ENCODE measurements around the gene SCD. TPM values are rescaled to one million over a fixed set of nuclear protein-coding genes. Genes with fewer than 3 reads are reported as not detected.

Gene SCD
- total and polyA plus RNA-seq, 9 of the 15 experiments (the other 6 are each of a cell fraction or from before 2014, with no cell fraction given), result 114 to 486 (median 188) TPM

DNA sequence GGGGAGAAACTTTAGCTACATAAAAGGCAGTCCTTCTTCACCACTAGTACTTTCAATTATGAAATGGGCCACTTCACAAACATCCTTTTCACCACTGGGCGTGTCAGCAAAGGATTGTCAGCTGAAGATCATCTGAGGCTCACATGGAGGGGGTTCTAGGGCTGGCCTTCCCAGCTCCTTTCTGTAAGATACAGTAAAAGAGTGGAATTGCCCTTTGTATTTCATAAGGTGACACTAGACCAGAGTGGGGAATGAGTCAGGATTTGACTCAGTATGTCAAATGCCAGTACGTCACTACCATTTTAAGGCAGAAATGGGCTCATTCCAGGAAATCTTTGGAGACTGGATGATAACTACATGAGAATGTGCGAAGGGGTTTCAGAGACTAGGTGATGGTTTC is 39.3 kb upstream of the SCD start:
- CTCF ChIA-PET (ENCODE audit: low intra/inter-chr PET ratio), result no interaction called here
- intact Hi-C loops (cut with micrococcal nuclease) (no loop called here), in situ Hi-C loops (cut with MboI) (no loop called here)
- H3K9me3 ChIP-seq (replicated peaks; ENCODE audit: control insufficient read depth, insufficient read depth, low read depth, low read length), result no peaks in the 10 kb centered on the region
- FAIRE-seq (no peak), DNase-seq (ENCODE audit: extremely low read depth in 1 of 4, low spot score in 3 of 4) (no peak), ATAC-seq (no peak)
- no peak overlapping the region for H3K4me3 ChIP-seq
- POLR2A ChIA-PET, result no interaction called here
- H3K27ac ChIP-seq (ENCODE audit: extremely low read depth, low read depth, low read length), result no peak overlapping the region
- no TSS peak for BruUV-seq (replicated peaks)
- no peaks in the 10 kb centered on the region for H4K20me1 ChIP-seq (replicated peaks; ENCODE audit: control insufficient read depth, insufficient read depth, low read length)
- 6% methylated on average over 3 of the region's 3 CpGs for WGBS (ENCODE audit: insufficient coverage, low coverage, missing lambda C conversion rate)
- H3K4me2 ChIP-seq (ENCODE audit: insufficient read depth, low read length), result no peak overlapping the region
- H2AFZ ChIP-seq (ENCODE audit: low read depth, low read length), result no peak overlapping the region
- H3K36me3 ChIP-seq (ENCODE audit: control insufficient read depth, insufficient read depth, low read length), result no peaks in the 10 kb centered on the region
- H3K27me3 ChIP-seq (ENCODE audit: control insufficient read depth in 2 of 2, insufficient read depth in 2 of 2, low read length in 2 of 2), result peaks cover 13 to 18% of the 10 kb centered on the region in 2 experiments; a peak in 4 of 5 replicates
- TF ChIP-seq FOSL1 (tag; conservative IDR thresholded peaks at IDR 0.05), result peak; percentile 59; the same call in 1 of the 2 replicates
- TF ChIP-seq, protein P1, sequence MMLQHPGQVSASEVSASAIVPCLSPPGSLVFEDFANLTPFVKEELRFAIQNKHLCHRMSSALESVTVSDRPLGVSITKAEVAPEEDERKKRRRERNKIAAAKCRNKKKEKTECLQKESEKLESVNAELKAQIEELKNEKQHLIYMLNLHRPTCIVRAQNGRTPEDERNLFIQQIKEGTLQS (IDR thresholded peaks at IDR 0.05), result peak; percentile 39; the same call in 1 of the 2 replicates
- TF ChIP-seq, protein P1 (CRISPR knock-in tag; conservative IDR thresholded peaks at IDR 0.05), result no peak
- TF ChIP-seq, protein P2, sequence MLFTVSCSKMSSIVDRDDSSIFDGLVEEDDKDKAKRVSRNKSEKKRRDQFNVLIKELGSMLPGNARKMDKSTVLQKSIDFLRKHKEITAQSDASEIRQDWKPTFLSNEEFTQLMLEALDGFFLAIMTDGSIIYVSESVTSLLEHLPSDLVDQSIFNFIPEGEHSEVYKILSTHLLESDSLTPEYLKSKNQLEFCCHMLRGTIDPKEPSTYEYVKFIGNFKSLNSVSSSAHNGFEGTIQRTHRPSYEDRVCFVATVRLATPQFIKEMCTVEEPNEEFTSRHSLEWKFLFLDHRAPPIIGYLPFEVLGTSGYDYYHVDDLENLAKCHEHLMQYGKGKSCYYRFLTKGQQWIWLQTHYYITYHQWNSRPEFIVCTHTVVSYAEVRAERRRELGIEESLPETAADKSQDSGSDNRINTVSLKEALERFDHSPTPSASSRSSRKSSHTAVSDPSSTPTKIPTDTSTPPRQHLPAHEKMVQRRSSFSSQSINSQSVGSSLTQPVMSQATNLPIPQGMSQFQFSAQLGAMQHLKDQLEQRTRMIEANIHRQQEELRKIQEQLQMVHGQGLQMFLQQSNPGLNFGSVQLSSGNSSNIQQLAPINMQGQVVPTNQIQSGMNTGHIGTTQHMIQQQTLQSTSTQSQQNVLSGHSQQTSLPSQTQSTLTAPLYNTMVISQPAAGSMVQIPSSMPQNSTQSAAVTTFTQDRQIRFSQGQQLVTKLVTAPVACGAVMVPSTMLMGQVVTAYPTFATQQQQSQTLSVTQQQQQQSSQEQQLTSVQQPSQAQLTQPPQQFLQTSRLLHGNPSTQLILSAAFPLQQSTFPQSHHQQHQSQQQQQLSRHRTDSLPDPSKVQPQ (CRISPR knock-in tag; IDR thresholded peaks at IDR 0.05; ENCODE audit: borderline replicate concordance), result no peak
- no peaks in the 10 kb centered on the region; a peak in 1 of 5 replicates for H3K4me1 ChIP-seq (replicated peaks in 1 of 2; ENCODE audit: control insufficient read depth in 2 of 2, insufficient read depth in 2 of 2, low read length in 2 of 2)
- no peak overlapping the region for H3K9ac ChIP-seq (ENCODE audit: insufficient read depth in 1 of 2, low read depth in 2 of 2, low read length in 2 of 2)
- no peaks in the 10 kb centered on the region for H3K9me1 ChIP-seq (ENCODE audit: control insufficient read depth, insufficient read depth, low read length)
- no peaks in the 10 kb centered on the region for H3K79me2 ChIP-seq (ENCODE audit: control insufficient read depth, insufficient read depth, low read length)
